ENCODE results near the gene KLK2.

The KLK2 gene

DNA sequence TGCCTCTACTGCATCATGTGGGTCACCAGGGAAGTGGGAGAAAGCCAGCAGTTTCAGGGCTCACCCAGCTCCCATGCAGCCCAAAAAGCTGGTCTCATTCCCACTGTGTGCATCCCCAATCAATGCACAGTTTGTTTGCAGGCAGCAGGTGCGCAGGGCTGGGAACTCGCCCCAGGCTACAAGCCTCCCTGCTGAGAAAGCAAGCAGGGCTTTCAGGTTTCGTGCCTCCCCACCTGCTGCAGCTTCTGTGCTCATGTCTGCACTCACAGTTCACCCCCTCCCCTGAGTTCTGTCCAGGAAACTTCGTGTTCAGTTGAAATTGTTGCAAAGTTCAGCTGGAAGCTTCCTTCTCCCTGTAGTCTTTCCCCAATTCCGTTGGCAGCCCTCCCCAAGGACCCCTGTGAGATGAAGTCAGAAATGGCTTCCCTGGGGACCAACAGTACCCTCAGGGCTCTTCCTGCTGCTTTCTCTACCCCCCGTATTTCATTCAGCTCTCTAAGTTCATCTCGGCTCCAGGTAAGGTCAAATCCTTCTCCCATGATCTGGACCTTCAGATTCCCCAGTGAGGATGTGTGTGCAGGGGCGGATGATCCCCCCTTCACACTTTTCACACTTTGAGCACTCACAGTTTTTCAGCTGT is 28.8 kb upstream of the KLK2 start:
- DNase-seq (ENCODE audit: low read depth in 3 of 3, low spot score in 1 of 3), result no peak

DNA sequence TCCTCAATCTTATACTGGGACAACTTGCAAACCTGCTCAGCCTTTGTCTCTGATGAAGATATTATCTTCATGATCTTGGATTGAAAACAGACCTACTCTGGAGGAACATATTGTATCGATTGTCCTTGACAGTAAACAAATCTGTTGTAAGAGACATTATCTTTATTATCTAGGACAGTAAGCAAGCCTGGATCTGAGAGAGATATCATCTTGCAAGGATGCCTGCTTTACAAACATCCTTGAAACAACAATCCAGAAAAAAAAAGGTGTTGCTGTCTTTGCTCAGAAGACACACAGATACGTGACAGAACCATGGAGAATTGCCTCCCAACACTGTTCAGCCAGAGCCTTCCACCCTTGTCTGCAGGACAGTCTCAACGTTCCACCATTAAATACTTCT is 22.5 kb upstream of the KLK2 start:
- no peak for DNase-seq (ENCODE audit: low read depth in 3 of 3, low spot score in 1 of 3)

DNA sequence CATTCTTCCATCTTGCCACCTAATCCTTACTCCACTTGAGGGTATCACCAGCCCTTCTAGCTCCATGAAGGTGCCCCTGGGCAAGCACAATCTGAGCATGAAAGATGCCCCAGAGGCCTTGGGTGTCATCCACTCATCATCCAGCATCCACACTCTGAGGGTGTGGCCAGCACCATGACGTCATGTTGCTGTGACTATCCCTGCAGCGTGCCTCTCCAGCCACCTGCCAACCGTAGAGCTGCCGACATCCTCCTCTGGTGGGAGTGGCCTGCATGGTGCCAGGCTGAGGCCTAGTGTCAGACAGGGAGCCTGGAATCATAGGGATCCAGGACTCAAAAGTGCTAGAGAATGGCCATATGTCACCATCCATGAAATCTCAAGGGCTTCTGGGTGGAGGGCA is 21.6 kb upstream of the KLK2 start:
- DNase-seq (ENCODE audit: low read depth in 3 of 3, low spot score in 1 of 3), result no peak

DNA sequence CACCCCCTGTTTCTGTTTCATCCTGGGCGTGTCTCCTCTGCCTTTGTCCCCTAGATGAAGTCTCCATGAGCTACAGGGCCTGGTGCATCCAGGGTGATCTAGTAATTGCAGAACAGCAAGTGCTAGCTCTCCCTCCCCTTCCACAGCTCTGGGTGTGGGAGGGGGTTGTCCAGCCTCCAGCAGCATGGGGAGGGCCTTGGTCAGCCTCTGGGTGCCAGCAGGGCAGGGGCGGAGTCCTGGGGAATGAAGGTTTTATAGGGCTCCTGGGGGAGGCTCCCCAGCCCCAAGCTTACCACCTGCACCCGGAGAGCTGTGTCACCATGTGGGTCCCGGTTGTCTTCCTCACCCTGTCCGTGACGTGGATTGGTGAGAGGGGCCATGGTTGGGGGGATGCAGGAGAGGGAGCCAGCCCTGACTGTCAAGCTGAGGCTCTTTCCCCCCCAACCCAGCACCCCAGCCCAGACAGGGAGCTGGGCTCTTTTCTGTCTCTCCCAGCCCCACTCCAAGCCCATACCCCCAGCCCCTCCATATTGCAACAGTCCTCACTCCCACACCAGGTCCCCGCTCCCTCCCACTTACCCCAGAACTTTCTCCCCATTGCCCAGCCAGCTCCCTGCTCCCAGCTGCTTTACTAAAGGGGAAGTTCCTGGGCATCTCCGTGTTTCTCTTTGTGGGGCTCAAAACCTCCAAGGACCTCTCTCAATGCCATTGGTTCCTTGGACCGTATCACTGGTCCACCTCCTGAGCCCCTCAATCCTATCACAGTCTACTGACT is 18.4 kb upstream of the KLK2 start, which contains the start of gene KLK3:
TSS of gene KLK3 (plus strand) at position 280 of the 775 bp plus-strand sequence. CDS start at position 321, 41 bp downstream.
- no peak for DNase-seq (ENCODE audit: low read depth in 3 of 3, low spot score in 1 of 3)

DNA sequence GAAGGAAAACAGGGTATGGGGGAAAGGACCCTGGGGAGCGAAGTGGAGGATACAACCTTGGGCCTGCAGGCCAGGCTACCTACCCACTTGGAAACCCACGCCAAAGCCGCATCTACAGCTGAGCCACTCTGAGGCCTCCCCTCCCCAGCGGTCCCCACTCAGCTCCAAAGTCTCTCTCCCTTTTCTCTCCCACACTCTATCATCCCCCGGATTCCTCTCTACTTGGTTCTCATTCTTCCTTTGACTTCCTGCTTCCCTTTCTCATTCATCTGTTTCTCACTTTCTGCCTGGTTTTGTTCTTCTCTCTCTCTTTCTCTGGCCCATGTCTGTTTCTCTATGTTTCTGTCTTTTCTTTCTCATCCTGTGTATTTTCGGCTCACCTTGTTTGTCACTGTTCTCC is 15.9 kb upstream of the KLK2 start:
- DNase-seq (ENCODE audit: low read depth in 3 of 3, low spot score in 1 of 3), result no peak

DNA sequence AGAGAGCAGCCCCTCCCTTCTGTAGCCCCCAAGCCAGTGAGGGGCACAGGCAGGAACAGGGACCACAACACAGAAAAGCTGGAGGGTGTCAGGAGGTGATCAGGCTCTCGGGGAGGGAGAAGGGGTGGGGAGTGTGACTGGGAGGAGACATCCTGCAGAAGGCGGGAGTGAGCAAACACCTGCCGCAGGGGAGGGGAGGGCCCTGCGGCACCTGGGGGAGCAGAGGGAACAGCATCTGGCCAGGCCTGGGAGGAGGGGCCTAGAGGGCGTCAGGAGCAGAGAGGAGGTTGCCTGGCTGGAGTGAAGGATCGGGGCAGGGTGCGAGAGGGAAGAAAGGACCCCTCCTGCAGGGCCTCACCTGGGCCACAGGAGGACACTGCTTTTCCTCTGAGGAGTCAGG is 14.4 kb upstream of the KLK2 start:
- DNase-seq (ENCODE audit: low read depth in 3 of 3, low spot score in 1 of 3), result no peak

DNA sequence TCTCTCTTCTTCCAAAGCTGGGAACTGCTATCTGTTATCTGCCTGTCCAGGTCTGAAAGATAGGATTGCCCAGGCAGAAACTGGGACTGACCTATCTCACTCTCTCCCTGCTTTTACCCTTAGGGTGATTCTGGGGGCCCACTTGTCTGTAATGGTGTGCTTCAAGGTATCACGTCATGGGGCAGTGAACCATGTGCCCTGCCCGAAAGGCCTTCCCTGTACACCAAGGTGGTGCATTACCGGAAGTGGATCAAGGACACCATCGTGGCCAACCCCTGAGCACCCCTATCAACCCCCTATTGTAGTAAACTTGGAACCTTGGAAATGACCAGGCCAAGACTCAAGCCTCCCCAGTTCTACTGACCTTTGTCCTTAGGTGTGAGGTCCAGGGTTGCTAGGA is 13.4 kb upstream of the KLK2 start:
- DNase-seq (ENCODE audit: low read depth in 3 of 3, low spot score in 1 of 3), result no peak

DNA sequence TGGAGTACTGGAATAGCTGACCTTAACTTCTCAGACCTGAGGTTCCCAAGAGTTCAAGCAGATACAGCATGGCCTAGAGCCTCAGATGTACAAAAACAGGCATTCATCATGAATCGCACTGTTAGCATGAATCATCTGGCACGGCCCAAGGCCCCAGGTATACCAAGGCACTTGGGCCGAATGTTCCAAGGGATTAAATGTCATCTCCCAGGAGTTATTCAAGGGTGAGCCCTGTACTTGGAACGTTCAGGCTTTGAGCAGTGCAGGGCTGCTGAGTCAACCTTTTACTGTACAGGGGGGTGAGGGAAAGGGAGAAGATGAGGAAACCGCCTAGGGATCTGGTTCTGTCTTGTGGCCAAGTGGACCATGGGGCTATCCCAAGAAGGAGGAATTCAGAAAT is 12.2 kb upstream of the KLK2 start:
- DNase-seq (ENCODE audit: low read depth in 3 of 3, low spot score in 1 of 3), result no peak

DNA sequence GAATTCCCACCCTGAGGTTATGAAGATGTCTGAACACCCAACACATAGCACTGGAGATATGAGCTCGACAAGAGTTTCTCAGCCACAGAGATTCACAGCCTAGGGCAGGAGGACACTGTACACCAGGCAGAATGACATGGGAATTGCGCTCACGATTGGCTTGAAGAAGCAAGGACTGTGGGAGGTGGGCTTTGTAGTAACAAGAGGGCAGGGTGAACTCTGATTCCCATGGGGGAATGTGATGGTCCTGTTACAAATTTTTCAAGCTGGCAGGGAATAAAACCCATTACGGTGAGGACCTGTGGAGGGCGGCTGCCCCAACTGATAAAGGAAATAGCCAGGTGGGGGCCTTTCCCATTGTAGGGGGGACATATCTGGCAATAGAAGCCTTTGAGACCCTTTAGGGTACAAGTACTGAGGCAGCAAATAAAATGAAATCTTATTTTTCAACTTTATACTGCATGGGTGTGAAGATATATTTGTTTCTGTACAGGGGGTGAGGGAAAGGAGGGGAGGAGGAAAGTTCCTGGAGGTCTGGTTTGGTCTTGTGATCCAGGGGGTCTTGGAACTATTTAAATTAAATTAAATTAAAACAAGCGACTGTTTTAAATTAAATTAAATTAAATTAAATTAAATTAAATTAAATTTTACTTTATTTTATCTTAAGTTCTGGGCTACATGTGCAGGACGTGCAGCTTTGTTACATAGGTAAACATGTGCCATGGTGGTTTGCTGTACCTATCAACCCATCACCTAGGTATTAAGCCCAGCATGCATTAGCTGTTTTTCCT is 11.5 kb upstream of the KLK2 start:
- DNase-seq (ENCODE audit: low read depth in 3 of 3, low spot score in 1 of 3), result no peak

DNA sequence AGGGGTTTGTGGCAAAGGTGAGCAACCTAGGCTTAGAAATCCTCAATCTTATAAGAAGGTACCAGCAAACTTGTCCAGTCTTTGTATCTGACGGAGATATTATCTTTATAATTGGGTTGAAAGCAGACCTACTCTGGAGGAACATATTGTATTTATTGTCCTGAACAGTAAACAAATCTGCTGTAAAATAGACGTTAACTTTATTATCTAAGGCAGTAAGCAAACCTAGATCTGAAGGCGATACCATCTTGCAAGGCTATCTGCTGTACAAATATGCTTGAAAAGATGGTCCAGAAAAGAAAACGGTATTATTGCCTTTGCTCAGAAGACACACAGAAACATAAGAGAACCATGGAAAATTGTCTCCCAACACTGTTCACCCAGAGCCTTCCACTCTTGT is 3.8 kb upstream of the KLK2 start:
- DNase-seq (ENCODE audit: low read depth in 3 of 3, low spot score in 1 of 3), result no peak

DNA sequence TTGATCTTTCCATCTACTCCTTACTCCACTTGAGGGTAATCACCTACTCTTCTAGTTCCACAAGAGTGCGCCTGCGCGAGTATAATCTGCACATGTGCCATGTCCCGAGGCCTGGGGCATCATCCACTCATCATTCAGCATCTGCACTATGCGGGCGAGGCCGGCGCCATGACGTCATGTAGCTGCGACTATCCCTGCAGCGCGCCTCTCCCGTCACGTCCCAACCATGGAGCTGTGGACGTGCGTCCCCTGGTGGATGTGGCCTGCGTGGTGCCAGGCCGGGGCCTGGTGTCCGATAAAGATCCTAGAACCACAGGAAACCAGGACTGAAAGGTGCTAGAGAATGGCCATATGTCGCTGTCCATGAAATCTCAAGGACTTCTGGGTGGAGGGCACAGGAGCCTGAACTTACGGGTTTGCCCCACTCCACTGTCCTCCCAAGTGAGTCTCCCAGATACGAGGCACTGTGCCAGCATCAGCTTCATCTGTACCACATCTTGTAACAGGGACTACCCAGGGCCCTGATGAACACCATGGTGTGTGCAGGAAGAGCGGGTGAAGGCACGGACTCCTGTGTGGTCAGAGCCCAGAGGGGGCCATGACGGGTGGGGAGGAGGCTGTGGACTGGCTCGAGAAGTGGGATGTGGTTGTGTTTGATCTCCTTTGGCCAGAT is 2.7 kb upstream of the KLK2 start:
- DNase-seq (ENCODE audit: low read depth in 3 of 3, low spot score in 1 of 3), result no peak

DNA sequence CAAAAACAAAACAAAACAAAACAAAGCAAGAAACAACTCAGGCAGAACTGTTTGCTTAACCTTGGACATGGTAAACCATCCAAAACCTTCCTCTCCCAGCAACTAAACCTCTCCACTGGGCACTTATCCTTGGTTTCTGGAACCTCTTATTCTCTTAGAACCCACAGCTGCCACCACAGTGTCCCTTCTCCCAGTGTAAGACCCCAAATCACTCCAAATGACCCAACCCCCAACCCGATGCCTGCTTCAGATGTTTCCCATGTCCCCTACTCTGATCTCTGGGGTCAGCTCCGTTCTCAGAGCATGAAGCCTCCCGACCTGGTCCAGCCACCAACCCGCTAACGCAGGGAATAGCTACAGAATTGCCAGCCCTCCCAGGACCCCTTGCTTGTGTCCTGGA is 972 bp downstream of the KLK2 start:
- DNase-seq (ENCODE audit: low read depth in 3 of 3, low spot score in 1 of 3), result no peak

DNA sequence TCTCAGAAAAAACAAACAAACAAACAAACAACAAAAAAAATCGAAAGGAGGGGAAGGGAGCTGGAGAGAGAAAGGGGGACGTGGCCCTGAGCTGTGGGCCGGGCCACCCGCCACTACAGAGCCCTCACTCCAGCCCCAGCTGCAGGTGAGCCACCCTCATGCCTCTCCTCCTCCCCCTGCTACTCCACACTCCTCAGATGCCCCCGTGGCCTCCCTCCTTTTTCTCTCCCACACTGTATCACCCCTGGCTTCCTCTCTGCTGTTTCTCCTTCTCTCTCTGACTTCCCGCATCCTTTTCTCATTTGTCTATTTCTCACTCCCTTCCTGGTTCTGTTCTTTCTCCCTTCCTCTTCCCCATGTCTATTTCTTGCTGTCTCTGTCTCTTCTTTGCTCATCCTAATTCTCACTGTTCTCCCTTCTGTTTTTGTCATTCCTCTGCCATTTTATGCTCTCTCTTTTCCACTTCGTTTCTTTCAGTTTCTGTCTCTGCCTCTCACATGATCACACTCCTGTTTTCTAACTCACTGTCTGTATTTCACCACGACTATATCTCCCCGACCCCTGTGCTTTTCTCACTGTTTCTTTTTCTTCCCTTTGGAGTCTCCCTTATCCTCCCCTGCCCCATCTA is 2.7 kb downstream of the KLK2 start:
- no peak for DNase-seq (ENCODE audit: low read depth in 3 of 3, low spot score in 1 of 3)

DNA sequence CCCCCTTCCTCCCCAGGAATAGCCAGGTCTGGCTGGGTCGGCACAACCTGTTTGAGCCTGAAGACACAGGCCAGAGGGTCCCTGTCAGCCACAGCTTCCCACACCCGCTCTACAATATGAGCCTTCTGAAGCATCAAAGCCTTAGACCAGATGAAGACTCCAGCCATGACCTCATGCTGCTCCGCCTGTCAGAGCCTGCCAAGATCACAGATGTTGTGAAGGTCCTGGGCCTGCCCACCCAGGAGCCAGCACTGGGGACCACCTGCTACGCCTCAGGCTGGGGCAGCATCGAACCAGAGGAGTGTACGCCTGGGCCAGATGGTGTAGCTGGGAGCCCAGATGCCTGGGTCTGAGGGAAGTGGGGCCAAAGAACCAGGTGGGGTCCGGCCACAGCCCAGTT is 3.2 kb downstream of the KLK2 start:
- no peak for DNase-seq (ENCODE audit: low read depth in 3 of 3, low spot score in 1 of 3)

DNA sequence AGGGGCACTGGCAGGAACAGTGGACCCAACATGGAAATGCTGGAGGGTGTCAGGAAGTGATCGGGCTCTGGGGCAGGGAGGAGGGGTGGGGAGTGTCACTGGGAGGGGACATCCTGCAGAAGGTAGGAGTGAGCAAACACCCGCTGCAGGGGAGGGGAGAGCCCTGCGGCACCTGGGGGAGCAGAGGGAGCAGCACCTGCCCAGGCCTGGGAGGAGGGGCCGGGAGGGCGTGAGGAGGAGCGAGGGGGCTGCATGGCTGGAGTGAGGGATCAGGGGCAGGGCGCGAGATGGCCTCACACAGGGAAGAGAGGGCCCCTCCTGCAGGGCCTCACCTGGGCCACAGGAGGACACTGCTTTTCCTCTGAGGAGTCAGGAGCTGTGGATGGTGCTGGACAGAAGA is 4.1 kb downstream of the KLK2 start:
- DNase-seq (ENCODE audit: low read depth in 3 of 3, low spot score in 1 of 3), result no peak

DNA sequence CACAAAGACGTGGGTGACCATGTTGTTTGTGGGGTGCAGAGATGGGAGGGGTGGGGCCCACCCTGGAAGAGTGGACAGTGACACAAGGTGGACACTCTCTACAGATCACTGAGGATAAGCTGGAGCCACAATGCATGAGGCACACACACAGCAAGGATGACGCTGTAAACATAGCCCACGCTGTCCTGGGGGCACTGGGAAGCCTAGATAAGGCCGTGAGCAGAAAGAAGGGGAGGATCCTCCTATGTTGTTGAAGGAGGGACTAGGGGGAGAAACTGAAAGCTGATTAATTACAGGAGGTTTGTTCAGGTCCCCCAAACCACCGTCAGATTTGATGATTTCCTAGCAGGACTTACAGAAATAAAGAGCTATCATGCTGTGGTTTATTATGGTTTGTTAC is 5.6 kb downstream of the KLK2 start:
- DNase-seq (ENCODE audit: low read depth in 3 of 3, low spot score in 1 of 3), result no peak

DNA sequence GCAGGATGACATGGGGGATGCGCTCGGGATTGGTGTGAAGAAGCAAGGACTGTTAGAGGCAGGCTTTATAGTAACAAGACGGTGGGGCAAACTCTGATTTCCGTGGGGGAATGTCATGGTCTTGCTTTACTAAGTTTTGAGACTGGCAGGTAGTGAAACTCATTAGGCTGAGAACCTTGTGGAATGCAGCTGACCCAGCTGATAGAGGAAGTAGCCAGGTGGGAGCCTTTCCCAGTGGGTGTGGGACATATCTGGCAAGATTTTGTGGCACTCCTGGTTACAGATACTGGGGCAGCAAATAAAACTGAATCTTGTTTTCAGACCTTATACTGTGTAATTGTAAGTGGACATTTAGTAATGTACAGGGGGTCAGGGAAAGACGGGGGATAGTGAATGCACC is 7.0 kb downstream of the KLK2 start:
- DNase-seq (ENCODE audit: low read depth in 3 of 3, low spot score in 1 of 3), result no peak

DNA sequence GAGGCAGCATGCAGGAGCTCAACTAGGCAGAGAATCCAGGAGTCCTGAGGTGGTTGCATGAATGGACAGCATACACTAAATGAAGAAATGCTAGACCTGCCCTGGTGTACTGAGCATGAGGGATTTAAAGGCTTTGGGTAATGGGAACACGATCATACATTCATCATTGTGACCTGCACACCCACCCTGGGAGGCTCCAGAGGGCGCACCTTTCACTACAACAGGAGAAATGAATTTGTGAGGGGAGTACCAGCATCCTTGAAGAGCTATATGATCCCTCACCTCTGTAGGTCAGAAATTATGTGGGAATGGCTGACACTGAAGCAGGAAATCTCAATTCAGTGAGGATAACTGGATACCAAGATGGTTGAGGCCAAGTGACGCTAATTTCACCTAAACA is 8.9 kb downstream of the KLK2 start:
- no peak for DNase-seq (ENCODE audit: low read depth in 3 of 3, low spot score in 1 of 3)

DNA sequence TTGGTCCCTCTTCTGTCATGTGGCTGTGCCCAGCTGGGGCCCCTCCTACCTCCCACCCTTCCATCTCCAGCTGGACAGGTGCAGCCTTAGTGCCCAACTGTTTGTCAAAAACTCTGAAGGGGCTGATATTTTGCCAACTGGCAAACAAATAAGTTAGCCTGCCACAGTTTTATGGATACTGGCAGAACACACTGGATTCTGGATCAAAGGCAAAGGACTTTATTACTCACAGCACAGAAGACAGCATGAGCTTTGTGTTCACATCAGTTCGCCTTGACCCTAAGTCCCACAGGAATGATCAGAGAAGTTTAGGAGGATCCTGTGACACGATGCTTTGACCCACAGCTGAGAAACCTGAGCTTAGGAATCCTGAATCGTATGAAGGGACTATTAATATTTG is 16.4 kb downstream of the KLK2 start:
- DNase-seq (ENCODE audit: low read depth in 3 of 3, low spot score in 1 of 3), result no peak

DNA sequence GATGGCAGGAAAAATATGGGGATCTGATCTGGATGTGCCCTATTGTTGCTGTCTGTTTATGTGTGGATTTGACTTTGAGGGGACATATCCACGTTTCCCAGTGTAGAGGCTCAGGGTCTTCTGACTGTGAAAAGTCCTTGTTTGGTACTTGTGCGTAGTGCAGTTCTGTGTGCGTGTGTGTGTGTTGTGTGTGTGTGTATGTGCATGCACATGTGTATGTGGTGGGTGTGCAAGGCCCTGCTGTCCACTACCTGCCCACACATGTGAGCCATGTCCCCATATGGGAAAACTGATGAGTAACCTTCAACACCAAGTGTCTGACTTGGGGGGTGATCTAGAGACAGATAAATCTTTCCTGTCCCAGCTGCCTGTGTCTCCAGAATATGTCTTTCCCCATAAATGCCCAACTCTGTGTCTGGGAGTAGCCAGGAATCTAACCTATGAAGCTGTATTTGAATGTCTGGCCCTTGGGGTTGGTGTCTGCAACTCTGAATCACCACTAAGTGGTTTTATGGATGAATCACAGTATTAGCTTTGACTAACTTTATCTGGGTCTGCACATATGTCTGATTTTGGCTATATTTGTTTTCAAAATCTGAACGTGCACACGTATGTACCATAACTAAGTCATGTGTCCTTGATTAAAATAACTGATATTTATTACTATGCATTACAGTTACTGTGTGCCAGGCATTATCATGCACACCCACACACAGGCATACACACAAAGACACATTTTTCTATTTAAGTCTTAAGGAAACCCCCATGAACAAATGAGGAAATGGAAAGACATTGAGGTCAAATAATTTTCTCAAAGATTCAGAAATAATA is 17.4 kb downstream of the KLK2 start:
- DNase-seq (ENCODE audit: low read depth in 3 of 3, low spot score in 1 of 3), result no peak
